Stimulated activated CD8-positive, alpha-beta memory T cell treated with anti-CD3 and anti-CD28 coated beads, Interleukin-15, amount 100 ng/mL, for 24 hours (primary cell): ENCODE measurements around the gene MYOD1.

Experiments
- DNase-seq: peaks from one replicate; pipeline ENCODE4 v3.0.0-alpha.2; 2020; ENCODE audit warnings: low read depth

MYOD1 gene

DNA sequence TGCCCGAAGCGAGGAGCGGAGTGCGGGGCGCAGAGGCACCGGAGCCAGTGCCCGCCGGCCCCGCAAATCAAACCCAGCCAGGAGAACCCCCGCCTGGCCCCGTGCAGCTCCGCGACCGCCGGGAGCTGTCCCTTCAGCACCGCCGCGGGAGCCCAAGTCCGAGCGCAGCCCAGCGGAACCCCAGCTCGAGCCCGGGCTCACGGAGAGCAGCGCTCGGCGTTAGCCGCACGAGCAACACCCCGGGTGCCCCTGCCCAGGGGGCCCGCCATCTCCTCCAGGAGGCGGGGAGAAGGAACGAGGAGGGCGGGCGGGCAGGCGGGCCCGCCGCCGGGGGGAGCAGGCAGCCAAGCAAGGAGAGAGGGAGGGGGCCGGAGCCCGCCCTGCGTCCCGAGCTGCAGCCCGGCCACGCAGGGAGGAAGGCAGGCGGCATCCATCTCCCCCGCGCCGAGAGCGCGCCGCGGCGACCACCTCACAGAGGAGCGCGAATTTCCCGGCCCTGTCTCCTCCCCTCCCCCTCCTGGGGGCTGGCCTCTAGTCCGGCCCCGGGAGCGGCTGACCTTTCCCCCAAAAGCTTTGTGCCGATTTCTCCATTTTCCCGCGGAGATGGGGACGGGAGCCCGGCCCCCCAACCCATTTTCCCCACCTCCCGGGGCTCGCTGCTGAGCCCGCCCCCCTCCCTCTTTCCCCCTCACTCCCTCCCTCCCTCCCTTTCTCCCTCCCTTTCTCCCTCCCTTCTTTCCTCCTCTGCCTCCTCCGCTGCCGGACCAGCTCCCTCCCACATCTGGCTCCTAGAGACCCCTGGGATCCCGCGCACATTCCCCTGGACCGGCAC, 15.8 kb downstream of the MYOD1 start:
- DNase-seq: no peak

DNA sequence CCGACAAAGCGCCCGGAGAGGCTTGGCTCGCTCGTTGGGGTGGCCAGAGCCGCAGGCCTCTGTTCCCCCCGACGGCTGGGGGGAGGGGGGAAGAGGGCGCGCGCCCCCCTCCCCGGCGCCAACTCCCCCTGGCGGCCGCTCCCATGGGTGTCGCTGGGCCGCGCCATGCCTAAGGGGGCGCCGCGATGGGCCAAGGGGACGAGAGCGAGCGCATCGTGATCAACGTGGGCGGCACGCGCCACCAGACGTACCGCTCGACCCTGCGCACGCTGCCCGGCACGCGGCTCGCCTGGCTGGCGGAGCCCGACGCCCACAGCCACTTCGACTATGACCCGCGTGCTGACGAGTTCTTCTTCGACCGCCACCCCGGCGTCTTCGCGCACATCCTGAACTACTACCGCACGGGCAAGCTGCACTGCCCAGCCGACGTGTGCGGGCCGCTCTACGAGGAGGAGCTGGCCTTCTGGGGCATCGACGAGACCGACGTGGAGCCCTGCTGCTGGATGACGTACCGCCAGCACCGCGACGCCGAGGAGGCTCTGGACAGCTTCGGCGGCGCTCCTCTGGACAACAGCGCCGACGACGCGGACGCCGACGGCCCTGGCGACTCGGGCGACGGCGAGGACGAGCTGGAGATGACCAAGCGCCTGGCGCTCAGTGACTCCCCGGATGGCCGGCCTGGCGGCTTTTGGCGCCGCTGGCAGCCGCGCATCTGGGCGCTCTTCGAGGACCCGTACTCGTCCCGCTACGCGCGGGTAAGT, 16.6 kb downstream of the MYOD1 start:
- DNase-seq: no peak

DNA sequence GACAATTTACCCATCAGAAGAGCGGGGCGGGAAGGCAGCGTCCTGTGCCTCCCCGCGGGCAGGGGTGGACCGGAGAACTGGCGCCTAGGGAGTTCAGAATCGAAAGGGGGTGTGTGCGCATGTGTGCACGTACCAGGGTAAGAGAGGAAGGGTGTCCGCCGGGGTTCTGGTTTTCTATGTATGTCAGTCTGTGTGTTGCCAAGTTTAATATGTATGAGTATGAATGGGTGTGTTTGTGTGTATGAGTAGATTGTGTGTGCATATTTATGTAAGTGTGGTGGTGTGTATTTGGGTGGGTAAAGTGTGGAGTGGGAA, 17.2 kb downstream of the MYOD1 start:
- no peak for DNase-seq

DNA sequence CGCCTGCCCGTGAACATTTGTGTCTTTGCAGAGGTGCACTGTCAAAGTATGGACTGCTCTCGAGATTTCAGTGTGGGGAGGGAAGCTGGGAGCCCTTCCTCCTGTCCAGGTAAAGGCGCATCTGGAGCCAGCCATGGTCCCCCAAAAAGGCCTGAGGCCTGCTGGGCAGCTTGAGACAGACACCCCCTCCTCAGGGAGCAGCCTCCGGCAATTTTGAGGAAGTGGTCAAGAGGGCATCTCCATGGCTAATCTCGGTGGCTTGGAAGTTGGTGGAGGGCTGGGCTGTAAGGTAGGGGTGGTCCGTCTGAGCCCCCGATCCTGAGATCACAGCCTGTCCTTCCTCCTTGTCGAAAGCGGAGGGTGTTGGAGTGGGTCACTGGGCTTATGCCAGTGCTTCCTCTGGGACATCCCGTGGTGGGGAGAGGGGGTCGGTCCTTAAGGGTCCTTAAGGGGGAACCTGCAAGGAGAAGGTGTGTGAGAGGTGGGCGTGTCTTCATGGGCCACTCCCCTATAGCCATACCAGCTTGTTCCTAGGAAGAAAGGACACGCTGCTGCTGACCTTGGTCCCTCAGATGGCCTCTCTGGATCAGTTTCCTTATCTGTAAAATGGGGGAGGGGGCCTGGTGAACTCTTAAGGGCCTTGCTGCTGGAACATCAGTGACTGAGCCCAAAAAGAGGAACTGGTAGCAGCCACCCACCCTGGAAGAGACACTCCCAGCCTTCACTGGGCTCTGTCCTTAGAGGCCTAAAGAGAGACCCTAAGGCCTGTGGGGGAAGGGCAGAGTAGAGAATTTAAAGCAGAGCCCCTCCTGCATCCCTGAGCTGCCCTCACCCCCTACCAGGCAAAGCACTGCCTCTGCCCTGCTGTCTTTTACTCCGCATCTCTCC, 17.8 kb downstream of the MYOD1 start:
- no peak for DNase-seq

DNA sequence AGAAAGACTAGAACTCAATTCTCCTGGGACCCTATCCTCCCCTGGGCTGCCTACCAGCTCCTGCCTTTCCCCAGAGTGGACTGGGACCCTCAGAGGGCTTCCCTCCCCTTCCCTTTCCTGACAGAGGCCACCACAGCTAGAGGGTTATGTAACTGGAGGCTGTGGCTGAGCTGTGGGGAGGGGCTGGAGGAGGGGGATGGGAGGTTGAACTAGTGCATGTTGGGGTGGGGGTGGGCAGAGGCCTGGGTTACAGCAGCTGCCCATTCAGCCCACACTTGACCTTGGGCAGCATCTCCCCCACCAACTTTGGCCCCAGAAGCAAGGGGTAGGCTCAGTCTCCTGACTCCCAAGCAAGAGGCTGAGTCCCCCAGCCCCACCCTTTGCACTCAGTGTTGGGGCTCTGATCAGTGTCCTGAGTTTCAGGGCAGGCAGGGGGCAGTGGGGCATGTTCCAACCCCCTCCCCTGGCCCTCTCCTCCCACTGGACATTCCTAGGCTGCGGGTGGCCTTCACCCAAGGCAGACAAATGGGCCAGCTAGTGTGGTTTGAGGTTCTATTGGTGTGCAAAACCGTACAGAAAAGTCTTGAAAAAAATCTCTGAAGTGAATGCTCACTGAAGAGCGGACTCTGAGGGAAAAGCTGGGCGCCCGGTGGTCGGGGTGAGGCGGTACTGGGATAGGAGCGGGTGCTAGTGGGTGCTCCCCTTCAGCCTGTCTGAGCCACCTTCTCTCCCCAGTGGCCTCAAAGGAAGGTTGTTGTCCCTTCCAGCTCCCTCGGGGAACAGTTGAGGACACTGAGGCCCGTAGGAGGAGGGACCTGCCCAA, 19.0 kb downstream of the MYOD1 start:
- no peak for DNase-seq

DNA sequence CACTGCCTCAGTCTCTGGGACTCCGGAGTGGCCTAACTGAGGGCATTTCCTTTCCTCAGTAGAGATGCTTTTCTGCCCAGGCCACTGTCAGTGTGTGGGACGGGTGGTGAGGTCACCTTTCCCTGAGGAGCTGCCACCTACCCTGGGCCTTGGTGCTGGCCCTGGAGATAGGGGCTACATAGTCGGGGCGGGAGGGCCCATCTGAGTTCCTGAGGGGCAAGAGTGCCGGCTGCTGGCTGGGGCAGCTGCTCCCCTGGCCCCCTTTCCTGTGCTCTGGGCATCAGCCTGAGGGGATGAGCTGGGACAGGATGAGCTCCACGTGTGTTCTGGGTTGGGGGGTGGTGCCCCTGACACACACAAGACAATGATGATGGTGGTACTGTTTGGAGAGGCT, 20.6 kb downstream of the MYOD1 start:
- no peak for DNase-seq

DNA sequence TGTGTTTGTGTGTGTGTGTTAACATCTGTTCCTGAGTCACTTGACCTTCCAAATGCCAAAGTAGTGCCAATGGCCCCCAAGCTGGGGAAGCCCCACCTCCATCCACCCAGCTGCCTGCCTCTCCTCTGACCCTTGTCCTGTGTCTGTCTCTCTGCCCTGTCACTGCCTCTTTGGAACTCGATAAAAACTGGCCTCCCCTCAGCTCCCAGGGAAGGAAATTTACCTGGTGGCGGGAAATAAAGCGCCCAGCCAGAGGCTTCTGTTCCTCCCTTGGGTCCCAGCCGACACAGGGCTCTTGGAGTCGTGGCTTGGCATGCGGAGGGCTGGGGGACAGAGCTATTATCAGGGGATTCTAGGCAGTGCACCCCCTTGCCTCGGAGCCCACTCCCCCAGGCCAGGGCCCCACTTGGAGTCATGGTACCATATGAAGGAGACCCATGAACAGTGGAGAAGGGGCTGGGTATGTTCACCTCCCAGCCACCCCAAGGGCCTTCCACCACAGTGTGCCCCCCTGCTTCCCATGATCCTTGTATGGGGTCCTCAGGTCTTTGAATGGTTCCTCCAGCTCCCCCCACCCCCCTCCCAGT, 21.4 kb downstream of the MYOD1 start:
- DNase-seq: no peak

DNA sequence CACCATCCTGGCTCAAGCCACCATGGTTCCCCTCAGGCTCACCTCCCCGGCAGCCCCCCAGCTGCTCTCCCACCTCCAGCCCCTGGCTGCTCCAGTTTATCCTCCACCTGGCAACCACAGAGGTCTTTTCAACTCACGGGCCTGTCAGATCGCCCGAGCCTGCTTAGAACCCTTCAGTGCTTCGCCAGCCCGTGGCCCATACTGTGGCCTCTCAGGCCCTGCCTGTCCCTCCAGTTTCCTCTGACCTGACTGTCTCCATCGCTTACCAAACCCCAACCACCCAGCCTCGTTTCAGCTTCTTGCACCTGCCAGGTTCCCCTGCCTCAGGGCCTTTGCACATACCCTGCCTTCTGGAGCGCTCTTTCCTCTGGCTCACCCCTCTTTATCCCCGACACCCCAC, 22.1 kb downstream of the MYOD1 start:
- DNase-seq: no peak

DNA sequence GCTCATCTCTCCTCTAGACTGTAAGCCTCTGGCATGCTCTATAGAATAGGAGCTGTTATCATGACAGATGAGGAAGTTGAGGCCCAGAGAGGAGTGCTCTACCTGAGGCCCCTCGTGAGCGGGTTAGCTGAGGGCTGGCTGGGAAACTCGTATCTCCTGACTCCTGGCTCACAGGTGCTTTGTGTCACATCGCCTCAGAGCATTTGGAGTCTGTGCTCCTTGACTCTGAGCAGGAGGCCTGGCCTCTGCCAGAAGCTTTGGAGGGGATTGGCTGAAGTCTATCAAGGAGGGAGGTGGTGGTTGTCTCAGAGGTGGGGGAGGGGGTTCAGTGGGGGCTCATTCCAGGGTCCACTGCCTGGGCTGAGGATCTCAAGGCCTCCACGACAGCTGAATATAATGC, 22.6 kb downstream of the MYOD1 start:
- no peak for DNase-seq

DNA sequence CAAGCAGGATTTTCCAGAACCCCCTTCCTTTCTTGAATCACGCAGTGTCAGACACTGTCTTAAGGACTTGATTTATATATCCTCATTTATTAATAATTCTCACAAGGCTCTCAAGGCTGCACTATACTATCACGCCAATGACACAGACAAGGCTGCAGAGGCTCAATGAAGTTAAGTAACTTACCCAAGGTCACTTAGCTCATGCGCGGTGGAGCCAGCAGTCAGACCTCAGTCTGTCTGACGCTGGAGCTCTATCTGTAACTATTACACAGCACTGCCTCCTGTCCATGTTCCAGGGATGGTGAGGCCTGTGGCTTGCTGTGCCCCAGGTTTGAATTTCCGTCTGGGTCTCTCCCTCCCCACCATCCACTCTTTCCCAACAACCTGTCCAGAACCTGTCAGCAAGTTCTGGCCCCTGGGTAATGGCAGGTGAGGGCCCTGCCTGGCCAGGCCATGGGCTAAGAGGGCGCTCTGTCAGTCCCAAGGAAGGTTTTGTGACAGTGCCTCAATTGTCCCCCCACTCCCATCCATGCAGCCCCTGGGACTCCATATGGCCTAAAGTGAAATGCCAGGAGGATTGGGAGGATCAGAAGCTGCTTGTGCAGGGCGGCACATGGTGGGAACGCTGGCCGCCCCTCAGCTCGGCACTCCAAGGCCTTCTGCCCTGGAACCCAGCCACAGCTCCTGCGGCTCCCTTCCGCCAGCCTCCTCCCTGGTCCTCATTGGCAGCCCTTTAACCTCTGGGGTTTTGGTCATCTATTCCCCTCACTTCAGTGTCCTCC, 23.8 kb downstream of the MYOD1 start:
- no peak for DNase-seq

DNA sequence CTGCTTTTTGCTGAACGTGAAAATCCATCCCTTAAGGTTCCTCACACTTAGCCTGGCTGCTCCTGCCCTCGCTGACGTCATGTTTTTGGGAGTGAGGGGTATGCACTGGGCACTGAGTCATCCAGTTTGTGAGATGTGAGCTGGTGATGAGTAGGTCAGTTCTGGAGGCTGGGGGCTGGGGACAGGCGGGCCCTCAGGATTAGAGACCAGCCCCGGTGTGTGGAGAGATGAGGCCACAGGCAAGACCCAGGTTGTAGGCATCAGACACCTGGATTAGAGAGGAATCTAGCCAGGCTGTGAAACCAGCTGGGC, 24.4 kb downstream of the MYOD1 start:
- no peak for DNase-seq

DNA sequence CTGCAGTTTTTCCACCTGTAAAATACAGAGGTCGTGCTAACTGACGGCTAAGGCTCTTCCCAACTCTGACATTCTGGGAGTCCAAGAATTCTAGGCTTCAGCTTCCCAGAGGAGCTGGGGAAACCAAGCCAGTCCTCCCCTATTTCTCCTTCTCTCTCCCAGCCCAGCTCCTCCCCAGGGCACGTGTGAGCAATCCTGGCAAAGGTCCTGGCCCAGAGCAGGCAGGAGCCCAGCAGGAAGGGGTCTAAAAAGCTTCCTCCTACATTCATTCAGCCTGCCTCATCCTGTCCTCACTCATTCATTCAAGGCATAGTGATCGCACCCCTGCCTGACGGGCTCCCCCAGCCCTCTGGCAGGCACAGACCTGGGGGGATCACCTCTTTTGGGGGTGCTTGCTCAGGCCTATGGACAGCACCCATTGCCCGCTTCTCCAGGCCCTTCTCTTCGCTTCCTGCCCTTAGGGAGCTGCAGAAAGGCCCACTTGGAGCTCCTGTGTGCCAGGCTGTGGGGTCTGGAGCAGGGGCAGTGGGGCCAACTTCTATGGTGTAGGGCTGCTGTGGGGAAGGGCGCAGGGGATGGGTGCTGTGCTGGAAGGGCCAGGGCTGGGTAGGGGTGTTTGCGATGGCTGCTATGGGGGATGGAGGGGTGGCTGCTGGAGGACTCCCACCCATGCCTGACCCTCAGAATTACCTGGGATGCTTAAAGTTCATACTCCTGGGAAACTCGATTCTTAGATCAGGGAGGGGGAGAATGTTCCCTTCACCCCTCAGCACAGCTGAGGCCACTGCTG, 25.0 kb downstream of the MYOD1 start:
- no peak for DNase-seq

DNA sequence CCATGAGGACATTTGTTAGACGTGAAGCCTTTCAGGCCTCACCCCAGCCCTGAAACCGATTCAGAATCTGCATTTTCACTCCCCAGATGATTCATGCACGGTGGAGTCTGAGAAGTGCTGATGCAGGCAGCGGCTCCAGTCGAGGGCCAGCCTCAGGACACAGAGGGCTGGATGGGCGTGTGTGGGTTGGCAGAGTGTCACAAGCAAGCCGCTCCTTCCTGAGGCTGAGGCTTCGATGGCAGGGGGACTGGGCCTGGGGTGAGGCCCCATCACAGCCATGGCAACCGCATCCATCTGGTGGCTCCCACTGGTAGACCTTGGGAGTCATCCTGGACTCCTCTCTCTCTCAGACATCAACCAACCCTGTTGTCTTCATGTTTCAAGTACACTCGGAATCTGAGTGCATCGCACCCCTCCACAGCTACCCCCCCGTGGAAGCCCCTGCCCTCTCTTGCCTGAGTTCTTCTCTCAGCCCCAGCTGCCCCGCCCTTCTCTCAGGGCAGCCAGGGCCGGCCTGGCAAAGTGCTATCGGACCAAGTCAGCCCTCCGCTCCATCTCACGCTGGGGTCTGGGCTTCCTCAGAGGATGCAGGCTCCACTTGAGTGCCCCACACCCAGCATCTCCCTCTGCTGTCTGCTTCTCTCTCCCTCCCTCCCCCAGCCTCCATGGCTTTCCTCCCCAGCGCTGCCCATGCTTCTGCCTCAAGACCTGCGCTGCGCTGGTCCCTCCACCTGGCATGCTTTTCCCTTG, 25.8 kb downstream of the MYOD1 start:
- no peak for DNase-seq

DNA sequence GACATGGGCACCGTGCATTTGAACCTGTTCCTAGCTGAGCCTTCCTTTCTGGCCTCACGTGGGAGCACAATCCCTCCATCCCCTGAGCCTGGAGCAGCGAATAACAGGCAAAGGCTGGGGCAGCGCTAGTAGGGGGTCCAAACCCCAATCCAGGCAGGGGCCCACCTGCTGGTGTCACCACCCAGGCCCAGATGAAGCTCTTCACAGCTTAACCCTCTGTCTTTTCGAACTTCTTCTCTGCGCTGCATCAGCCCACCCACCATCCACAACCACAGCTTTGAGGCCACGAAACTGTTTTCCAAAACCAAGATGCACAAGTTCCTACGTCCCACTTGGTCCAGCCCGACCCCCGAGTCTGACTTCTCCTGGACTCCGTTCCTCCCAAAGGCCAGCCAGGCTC, 26.7 kb downstream of the MYOD1 start:
- no peak for DNase-seq

DNA sequence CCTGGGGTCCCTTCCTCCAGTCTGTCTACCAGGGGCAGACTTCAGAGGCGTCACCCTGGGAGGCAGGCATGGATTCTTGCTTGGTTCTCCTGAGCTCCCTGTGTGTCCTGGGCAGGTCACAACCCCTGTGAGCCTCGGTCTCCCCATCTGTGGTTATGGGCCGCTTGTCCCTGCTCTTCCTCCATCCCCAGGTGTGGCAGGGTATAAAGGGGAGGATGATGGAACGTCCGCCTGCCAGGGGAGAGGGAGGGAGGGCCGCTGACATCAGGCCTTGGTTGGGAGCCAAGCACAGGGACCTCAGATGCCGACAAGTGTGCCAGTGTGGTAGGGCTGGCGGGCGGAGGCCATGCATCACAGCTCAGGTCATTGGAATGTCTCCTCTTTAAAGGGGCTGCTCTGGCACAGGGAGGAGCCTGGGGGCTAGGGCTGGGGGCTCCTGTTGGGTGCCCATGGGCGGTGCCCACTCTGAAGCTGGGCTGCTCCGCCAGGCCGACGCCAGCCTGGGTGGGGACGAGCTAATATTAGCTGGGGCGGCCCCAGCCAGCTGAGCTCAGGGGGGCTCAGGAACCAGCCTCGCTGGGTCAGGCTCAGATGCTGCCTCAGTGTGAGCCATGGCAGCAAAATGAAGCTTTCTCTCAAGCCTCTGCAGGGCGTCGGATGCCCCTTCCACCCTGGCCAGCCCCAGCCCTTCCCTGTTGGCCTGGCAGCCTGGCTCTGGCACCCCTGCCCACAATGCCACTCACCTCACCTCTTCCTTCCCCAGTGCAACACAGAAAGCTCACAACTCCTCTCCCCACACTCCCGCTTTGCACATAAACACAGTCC, 28.0 kb downstream of the MYOD1 start:
- no peak for DNase-seq

DNA sequence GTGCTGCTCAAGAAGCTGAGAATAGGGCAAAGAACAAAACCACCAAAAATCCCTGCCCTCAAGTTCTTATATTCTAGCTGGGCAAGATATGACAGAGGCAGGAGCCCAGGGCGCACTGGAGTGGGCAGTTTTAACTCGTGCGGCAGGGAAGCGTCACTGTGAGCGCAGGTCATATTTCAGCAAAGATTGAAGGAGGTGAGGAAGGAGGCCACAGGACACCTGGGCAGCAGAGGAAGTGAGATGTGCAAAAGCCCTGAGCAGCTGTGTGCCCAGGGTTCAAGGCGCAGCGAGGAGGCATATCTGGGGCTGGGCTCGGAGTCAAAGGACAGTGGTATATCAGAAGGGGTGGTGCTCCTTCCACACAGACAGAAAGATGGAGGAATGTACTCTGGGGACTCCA, 28.7 kb downstream of the MYOD1 start:
- no peak for DNase-seq

DNA sequence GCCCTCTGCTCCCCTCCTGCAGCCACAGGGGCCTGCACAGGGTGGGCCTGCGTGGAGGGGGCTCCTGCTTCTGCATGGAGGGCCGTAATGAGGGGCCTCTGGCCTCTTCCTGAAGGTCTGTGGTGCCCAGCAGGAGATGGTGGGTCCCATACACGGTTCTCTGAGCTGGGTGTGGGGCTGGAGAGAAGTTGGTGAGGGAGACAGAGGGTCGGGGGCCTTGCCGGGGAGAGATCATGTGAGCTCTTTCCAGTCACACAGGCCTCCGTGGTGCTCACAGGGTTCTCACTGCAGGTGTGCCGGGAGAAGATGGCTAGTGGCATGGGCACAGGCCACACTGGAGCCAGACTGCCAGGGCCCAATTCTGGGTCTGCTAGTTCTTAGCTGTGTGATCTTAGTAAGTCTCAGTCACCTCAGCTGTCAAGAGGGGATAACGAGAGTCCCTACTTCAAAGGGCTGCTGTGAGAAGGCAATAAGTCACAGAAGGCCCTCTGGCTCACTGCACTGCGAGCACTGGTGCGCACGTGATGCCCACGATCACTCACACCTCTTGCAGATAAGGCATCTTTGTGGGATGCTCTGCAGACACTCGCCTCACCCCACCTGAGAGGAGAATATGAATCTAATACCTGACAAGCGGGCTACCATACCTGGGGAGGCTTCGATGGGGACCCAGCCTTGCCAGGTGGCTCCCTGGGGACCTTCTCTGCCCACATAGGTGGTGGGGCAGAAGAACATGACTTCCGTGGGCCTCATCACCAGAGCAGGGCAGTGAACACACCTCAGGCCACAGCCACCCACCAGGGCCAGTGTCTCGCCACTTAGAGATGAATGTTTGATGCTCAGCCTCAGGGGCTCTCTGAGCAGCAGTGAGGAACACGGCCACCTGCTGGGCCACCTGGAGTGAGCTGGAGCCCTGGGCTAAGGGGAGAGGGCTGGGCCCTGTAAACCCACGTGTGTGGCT, 29.7 kb downstream of the MYOD1 start:
- DNase-seq: no peak
